ENCODE results near the gene TNFRSF9. TPM values are rescaled to one million over a fixed set of nuclear protein-coding genes. Genes with fewer than 3 reads are reported as not detected.

TNFRSF9 gene
- total and polyA plus RNA-seq, 2 of the 8 experiments (the other 6 are each of a cell fraction or from before 2014, with no cell fraction given): not detected

DNA sequence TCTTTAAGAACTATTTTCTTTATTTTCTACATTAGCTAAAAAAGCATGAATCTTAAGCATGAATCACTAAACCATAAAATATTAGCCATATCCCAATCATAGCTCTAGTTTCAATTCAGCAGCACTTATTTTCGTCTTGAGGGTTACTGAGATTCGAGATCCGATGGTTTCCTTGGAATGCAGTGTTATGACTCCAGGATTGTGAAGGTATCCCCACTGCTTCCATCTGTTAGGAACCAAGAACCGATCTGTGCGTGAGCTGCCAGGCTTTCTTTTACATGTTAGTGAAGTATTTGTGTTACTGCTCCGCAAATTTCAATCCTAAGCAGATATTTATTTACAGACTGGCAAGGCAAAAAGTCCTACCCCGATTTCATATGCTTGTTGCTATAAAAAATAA lies 18.8 kb downstream of the TNFRSF9 start:
- Histone ChIP-seq H2BK5ac (ENCODE audit: low read depth, low read length) (no peak overlapping the region), H3K23ac (ENCODE audit: insufficient read length) (no peak overlapping the region), H2AK5ac (ENCODE audit: low read depth, low read length) (no peak overlapping the region), H2BK20ac (ENCODE audit: low read length) (no peak overlapping the region), H3K18ac (ENCODE audit: extremely low read depth, low read length) (no peak overlapping the region), H2BK120ac (replicated peaks; ENCODE audit: low read depth, low read length) (no peak overlapping the region), H3K23me2 (ENCODE audit: low read depth, low read length) (no peaks in the 10 kb centered on the region), H4K91ac (replicated peaks; ENCODE audit: insufficient read length, low read length) (no peak overlapping the region), H3K9me3 (ENCODE audit: insufficient read depth in 2 of 2, low read depth in 1 of 2, low read length in 1 of 2) (no peaks in the 10 kb centered on the region), H2BK15ac (ENCODE audit: low read length) (no peak overlapping the region), H3K9ac (replicated peaks in 1 of 4; ENCODE audit: extremely low read depth in 1 of 4, low read depth in 3 of 4, low read length in 3 of 4) (no peak overlapping the region), H3K4me1 (replicated peaks in 1 of 4; ENCODE audit: control insufficient read depth in 3 of 4, insufficient read depth in 4 of 4, low read length in 3 of 4) (no peaks in the 10 kb centered on the region), H3K27ac (ENCODE audit: low read depth, low read length) (no peak overlapping the region), H3K36me3 (ENCODE audit: control insufficient read depth in 2 of 4, insufficient read depth in 4 of 4, low read length in 3 of 4) (no peaks in the 10 kb centered on the region), H3K79me2 (ENCODE audit: control insufficient read depth in 1 of 2, insufficient read depth in 2 of 2, low read length in 2 of 2) (no peaks in the 10 kb centered on the region), H2BK12ac (ENCODE audit: low read depth, low read length) (no peak overlapping the region), H3K4me2 (ENCODE audit: insufficient read depth in 1 of 2, low read depth in 2 of 2, low read length in 2 of 2) (no peak overlapping the region), H4K20me1 (replicated peaks in 1 of 2; ENCODE audit: control insufficient read depth in 1 of 2, insufficient read depth in 2 of 2, low read length in 2 of 2) (no peaks in the 10 kb centered on the region), H3K79me1 (ENCODE audit: low read depth, low read length) (no peaks in the 10 kb centered on the region), H4K5ac (ENCODE audit: insufficient read length, low read depth, low read length) (no peak overlapping the region), H3K56ac (replicated peaks; ENCODE audit: insufficient read length, low read depth, low read length) (no peak overlapping the region), H2AFZ (ENCODE audit: low read length) (no peak overlapping the region), H3K4ac (replicated peaks; ENCODE audit: insufficient read length, low read depth, low read length) (no peak overlapping the region), H3K14ac (ENCODE audit: insufficient read length) (no peak overlapping the region), H3K27me3 (replicated peaks in 1 of 4; ENCODE audit: control insufficient read depth in 3 of 4, extremely low read depth in 1 of 4, insufficient read depth in 3 of 4, low read length in 3 of 4) (no peaks in the 10 kb centered on the region), H3K4me3 (ENCODE audit: extremely low read depth in 1 of 4, insufficient read depth in 2 of 4, low read depth in 3 of 4, low read length in 4 of 4) (no peak overlapping the region), H4K8ac (ENCODE audit: extremely low read depth, insufficient read depth, low read length) (no peak overlapping the region)
- 93% methylated on average over 7 of the region's 7 CpGs; no CpG with 5 or more reads in 1 of the 2 experiments for WGBS, 2 experiments (ENCODE audit: extremely low coverage in 1 of 2, insufficient coverage in 1 of 2, insufficient read length in 1 of 2, insufficient replicate concordance in 2 of 2, low coverage in 1 of 2, low lambda C conversion rate in 2 of 2, missing lambda C conversion rate in 1 of 2)
- no peak for DNase-seq (ENCODE audit: low read depth in 1 of 2, low spot score in 2 of 2)
- no peak for TF ChIP-seq RBBP5 (IDR thresholded peaks at IDR 0.05; ENCODE audit: borderline replicate concordance, low read depth, low read length)
- TF ChIP-seq TAF1 (IDR thresholded peaks at IDR 0.05; ENCODE audit: low read depth, low read length): no peak
- ChIA-PET POLR2A (ENCODE audit: partially characterized antibody) (no interaction called here), CTCF (ENCODE audit: partially characterized antibody) (interaction anchor here (1.2 kb wide), 1 partner anchor 253 kb away, joined by 3 read pairs; no protein-coding TSS in a partner anchor)
- FAIRE-seq: no peak

All from H1 (cell line).